GM18498 (cell line): ENCODE results near the gene CCDC15.
"Not testable (repeated sequence)": the region's sequence is repeated elsewhere in the genome, so short reads cannot be mapped to it uniquely, and the experiment has no call there.

ENCODE experiments used
- ATAC-seq: cut with Tn5 transposase; IDR thresholded peaks from one replicate; pipeline ENCODE4 v1.9.1; 2021; ENCODE audit warnings: mild to moderate bottlenecking, moderate library complexity; ENCODE audit not compliant: unreplicated experiment

Gene CCDC15

DNA sequence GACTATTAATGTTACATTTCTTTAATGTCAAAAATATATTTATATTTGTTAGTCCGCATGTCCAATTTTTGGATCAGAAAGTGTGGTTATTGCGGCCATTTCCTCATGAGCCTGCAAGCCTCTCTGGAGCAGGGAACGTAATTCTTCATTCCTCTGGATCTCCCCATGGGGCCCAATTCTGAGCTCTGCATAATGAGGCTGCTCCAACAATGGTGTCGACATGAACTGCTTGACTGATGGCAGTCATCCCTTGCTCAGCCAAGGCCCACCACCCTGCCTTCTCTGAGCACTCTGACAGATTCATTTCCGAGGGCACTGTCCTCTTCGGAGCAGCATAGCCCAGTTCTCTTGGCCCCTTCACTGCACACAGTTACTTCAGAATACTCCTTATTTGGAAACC, 15.0 kb upstream of the CCDC15 start:
- no peak for ATAC-seq

DNA sequence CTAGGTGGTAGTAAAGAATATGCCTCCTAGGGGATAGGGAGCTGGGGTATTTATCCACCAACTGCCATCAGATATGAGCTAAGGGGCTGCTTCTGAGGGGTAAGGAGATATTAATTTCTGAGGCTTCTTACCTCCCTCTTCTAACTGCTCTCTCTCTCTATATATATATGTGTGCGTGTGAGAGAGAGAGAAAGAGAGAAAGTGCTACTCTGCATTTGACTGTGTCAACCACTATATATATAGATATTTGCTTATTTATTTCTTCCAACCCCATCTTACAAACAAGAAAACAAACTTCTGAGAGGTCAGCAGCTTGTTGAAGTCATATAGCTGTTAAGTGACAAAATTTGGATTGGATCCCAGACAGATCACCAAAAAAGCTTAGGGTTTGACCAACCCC, 12.3 kb upstream of the CCDC15 start:
- ATAC-seq, result no peak

DNA sequence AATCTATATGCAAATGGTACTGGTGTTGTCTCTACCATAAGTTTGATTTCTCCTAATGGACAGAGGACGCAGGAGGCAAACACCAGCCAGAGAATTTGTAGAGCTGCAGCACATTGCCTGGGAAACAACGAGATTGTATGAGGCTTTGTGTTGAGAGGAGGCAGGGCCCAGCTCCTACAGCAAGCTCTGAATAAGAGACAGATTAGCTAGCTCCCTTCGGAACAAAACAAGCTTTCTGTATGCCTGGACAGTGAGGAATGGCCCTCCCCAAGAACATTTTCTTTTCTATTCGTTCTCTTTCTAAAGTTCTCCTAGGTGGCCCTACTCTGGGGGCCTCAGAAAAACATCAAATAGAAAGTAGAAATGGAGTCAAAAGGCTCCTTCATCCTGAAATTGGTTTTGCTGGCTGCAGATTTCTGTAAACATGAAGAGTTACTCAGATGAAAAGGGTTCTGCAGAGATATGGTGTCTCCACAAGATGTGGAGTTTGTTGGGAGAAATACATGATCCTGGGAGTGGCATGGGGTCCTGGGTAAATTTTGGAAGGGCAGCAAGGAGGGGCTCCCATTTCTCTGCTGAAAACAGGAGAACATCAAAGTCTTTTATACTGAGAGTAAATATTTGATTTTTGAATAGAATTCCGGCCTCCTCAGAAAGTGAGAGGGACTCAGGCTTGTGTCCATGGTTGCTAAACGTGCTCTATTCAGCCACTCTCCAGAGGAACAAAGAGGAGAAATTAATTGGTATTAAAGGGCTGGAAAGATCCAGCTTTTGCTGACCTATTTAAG, 11.3 kb upstream of the CCDC15 start:
- ATAC-seq, result no peak

DNA sequence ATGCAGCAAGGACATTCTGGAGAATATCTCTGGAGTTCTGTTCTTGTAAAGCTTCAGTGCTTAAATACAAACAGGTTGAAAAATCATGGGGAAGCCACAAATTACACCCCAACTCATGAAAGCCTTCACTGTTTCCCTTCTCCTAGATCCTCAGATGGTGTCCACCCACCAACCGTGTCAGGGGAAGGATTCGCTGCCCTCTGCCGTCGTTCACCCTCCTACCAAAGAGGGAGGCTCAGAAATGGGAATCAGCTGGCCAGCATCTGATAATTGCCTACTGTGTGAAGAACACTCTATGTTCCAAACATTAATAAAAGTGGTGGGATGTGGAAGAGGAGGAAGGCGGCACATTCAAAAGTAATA, 10.8 kb upstream of the CCDC15 start:
- no peak for ATAC-seq

DNA sequence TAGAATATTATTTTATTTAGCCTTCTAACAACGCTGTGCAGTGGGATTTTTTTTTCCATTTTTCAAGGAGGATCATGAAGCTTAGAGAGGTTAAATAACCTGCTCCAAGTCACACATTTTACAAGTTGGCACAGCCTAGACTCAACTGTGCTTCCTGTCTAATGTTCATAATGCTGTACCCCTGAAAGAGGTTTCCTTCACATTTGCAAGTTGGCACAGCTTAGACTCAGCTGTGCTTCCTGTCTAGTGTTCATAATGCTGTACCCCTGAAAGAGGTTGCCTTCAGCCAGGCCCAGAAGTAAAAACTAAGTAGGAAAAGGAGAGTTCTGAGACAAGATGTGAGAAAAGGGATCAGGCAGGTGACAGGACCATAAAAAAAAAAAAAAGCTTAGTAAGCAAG, 10.3 kb upstream of the CCDC15 start:
- no peak for ATAC-seq

DNA sequence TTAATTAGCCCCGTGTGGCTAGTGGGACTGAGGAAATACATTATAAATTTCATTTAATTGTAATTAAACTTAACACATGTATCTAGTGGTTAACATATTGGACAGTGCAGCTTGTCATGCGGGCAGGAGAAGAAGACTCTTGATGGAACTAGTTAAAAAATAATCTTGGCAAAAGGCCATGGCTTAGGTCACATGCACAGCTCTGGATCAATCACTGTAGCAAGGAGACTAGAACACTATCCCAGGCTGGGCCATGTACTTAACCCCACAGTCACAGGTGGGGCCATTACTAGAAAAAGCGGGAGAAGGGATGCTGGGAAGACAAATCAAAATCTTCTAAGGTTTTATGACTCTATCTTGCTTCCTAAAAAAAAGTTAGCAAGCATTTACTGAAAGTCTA, 9.4 kb upstream of the CCDC15 start:
- ATAC-seq, result no peak

DNA sequence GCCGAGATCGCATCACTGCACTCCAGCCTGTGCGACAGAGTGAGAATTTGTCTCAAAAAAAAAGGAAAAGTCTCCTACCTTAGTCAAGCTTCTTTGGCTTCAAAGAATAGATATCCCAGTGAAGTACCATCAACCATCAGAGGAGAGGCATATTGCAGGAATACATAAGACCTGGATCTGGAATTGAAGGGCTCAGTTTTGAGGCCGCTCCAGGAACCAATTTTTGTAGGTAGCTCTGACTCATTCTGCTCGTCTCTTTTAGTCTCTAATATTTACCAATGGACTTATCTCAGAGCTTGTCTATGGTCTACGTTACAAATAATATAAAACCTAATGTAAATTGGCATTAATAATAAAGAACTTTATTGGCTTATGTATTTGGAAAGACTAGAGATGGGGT, 8.2 kb upstream of the CCDC15 start:
- ATAC-seq, result no peak

DNA sequence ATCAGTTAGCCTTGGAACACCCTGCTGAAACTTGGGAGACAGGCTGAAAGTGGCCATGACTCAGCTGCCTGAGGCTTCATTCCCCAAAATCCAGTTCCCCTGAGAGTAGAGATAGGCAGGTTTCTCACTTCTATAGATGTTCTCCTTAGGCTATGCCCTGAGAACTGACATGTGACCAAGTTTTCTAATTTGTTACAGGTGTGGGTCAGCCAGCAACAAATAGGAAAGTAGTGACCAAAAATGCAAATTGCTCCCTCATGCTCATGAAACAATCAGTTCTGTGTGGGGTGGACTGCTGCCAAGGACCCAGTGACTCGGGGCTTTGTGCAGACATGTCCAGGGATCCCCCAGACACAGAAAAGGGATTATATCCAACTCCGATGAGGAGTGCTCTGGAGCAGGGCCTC, 7.3 kb upstream of the CCDC15 start:
- ATAC-seq, result no peak

DNA sequence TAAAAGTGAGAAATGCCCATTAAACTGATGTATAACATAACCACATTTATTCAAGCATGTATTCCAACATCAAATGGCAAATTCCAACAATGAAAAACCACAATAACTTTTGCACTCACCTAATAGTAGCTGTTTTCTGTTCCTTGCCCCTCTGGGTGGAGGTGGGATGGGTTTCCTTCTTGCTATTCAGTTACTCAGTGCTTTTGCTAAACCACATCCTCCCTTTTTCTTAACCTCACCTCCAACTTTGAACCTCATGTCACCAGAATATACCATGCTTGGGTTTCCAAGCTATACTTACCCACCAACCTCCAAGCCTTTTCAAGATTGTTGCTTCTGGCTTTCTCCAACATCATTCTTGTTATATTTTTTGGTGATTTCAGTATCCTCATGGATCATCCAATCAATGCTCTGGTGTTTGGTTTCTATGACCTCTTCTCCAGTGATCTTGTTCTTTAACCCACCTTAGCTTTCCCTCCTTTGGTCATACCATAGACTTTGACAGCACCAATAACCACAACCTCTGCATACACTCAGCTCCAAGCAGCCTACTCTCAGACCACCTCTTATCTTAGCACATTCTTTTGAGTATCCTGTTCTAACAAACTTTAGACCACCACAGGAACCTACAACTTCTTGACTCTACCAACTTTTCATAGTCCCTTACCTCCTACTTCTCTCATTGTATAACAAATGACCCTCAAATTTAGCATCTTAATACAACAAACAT, 3.2 kb upstream of the CCDC15 start:
- no peak for ATAC-seq

DNA sequence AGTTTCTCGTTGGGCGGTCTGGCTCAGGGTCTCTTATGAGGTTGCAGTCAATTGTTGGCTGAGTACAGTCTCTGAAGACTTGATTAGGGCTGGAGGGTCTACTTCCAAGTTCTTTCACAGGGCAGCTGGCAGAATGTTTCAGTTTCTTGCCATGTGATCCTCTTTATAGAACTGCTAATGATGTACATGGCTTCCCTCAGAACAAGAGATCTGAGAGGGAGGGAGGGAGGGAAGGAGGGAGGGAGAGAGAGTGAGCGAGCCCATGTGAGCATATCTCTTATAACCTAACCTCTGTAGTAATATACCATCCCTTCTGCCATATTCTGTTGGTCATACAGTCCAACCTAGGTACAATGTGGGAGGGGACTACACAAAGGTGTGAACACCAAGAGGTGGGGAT, 2.7 kb upstream of the CCDC15 start:
- no peak for ATAC-seq

DNA sequence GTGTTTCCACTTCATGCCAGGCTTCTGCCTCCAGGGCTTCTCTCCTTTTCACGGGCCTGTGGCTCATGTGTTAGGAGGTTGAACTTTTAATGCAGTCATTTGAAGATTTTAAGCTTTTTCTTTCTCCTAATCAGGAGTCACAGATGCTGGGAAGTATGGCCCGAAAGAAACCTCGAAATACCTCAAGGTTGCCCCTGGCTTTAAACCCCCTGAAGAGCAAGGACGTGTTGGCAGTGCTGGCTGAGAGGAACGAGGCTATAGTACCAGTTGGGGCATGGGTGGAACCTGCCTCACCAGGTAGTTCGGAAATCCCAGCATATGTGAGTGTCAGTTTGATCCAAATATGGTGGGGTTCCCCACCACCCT, 571 bp downstream of the CCDC15 start:
- no peak for ATAC-seq

DNA sequence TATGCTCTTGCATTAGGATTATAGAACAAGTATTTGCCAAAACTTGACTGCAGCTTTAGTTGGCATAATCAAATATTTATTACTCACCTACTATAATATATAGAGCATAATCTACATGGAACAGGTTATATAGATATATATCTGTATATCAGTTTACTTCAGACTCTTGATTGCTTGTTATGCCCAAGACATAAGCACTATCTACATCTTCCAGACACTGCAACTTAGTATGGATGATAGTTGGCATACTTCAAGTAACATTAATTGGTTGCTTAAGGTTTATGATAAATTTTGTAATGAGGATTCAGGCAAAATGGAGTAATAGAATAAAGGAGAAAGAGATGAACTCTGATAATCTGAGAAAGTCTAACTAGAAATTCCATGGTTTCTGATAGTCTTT, 1.0 kb downstream of the CCDC15 start:
- no peak for ATAC-seq

DNA sequence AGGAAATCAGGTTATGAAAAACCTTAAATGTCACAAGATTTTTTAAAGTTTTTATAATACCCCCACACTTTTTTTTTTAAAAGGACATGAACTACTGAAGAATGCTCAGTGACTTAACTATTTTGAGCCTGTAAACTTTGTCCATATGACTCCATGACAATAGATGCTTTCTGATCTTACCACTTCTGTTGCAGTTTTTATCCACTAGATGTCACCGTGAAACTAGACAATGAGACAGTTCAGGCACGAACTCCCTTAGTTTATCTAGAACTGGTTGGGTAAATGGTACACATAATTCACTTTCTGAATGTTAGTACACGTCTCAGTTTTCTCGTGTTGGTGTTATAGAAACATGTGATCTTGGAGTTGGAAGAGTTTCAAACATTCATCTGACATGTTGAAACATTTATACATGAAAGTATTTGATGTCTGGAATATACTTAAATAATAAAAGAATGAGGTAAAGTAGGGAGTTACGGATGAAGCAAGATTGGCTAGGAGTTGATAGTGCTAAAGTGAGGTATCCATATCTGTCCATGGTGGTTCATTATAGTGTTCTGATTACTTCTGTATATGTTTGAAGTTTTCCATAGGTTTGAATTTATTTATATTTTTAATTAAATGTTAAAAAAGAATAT, 8.1 kb downstream of the CCDC15 start:
- ATAC-seq, result peak; percentile 93

DNA sequence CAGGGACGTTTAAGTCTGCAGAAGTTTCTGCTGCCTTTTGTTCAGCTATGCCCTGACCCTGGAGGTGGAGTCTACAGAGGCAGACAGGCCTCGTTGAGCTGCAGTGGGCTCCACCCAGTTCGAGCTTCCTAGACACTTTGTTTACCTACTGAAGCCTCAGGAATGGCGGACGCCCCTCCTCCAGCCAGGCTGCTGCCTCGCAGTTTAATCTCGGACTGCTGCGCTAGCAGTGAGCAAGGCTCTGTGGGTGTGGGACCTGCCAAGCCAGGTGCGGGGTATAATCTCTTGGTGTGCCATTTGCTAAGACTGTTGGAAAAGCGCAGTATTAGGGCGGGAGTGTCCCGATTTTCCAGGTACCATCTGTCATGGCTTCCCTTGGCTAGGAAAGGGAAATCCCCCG, 14.2 kb downstream of the CCDC15 start:
- not testable (repeated sequence) for ATAC-seq

DNA sequence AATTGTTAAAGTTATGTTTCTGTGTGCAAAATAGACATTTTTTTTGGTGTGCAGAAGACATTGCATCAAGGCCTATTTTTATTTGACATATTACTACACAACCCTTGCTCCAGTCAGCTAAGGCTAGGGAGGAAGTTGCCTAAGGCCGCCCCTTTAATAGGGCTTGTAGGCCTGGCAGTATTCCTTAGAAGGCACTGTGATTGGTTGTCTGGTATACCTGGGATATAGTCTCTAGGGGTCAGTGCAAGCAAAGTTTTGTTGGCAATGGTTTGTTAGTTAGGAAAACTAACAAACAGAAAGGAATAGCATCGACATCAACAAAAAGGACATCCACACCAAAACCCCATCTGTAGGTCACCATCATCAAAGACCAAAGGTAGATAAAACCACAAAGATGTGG, 16.9 kb downstream of the CCDC15 start:
- no peak for ATAC-seq

DNA sequence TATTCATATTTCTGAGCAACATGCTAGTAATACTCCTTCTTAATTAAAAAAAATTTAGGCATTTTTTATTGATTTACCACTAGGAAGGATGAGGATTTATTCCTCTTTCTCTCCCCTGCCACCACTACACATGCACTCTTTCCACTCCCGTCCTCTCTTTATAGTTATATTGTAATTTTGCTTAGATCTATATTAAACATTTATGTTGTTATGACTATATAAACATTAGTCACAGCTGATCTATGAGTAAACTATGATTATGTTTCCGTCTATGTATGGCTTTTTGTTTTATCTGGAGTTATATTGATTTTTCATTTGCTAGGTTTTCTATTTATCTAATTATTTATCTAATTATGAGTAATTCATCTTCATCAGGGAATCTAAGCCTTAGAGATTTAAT, 17.8 kb downstream of the CCDC15 start:
- no peak for ATAC-seq

DNA sequence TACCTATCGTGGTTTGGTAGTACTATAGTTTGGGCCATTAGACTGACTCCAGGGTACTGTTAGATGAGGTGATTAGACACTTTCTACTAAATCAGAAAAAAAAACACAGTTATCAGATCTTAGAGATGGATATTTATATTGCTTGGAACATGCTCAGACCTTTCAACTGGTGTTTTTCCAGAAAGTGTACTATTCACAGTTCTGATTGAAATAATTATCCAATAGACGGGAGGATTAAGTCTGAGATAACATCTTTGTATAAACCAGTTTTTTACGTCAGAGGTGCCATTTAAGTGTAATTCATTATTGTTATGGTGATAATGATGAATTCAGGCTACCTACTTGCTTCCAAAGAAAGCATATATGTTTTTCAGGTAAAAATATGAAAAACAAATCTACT, 22.5 kb downstream of the CCDC15 start:
- no peak for ATAC-seq

DNA sequence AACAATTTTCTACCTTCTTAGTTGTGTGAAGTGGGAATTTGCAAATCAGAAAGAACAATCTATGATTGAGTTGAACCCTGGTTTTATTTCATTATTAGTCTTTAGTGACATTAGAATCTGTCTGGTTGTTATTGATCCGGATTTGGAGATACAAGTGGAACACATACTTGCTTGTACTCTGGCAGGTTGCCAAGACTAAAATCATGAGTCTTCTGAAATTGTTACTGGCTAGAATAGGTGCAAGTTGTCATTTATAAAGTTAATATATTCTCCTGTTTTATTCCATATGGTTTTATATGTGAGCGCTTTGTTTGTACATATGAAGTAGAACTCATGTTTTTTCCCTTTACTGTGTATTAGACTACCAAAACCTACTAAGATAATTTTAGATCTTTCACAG, 23.0 kb downstream of the CCDC15 start:
- ATAC-seq, result no peak

DNA sequence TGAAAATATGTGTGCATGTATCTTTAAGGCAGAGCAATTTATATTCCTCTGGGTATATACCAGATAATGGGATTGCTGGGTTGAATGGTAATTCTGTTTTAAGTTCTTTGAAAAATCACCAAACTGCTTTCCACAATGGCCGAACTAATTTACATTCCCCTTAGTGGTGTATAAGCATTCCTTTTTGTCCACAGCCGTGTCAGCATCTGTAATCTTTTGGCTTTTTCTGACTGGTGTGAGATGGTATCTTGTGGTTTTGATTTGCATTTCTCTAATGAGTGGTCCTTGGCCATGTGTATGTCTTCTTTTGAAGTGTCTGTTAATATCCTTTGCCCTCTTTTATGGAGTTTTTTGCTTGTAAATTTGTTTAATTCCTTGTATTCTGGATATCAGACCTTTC, 24.3 kb downstream of the CCDC15 start:
- ATAC-seq, result no peak

DNA sequence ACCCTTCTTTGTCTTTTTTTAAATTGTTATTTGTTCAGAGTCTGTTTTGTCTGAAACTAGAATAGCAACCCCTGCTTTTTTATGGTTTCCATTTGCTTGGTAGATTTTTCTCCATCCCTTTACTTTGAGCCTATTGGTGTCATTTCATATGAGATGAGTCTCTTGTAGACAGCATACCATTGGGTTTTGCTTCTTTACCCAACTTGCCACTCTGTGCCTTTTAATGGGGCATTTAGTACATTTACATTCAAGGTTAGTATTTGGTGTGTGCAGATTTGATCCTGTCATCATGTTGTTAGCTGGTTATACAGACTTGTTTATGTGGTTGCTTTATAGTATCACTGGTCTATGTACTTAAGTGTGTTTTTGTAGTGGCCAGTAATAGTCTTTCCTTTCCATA, 28.0 kb downstream of the CCDC15 start:
- no peak for ATAC-seq

DNA sequence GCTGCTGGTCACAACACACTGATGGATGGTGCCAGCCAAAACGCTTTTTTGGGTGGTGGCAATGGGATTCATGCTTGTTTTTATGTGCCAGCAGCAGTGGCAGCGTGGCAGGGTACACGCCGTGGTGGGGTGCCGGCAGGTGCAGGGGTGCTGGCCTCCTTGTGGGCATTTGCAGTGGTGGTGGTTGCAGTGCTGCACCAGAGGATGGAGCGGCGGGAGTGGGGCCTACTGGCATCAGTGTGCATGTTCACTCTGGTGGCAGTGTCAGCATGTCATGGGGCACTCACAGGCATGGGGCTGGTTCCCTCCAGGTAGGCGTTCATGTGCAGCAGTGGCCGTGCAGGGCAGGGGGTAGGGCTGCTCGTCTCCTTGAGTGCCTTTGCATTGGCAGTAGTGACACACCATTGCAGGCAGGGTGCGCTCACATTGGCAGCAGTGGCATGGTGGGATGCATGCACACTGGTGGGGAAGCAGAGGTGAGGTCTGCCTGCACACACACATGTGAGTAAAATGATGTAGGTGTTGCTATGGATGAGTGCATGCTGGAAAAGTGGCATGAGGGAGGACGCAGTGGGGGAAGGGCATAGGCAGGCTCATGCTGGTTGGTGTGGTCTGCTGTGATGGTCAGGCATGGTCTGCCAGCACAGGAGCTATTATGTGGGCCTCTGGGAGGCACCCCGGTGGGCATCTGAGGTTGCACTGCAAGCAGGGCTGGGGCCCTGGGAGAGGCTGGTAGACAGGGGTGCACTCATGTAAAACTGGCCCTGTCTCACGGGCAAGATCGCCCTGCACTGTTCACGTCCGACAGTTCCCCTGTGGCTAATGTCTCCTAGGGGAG, 29.9 kb downstream of the CCDC15 start:
- ATAC-seq, result no peak

DNA sequence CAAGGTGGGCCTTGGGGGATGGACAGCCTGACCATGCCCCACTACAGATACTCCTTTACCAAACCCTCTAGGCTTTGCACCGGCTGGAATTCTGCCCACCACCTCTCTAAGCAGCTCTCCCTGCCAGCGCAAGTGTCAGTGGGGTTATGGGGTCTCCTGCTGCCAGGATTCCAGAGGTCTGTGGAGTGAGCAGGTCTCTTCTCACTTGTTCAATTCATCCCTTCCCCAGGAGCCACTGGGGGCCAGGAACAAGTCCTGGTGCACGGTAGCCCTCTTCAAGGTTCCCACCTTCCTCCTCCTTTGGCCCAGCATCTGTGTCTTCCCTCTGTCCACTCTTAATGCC, 30.5 kb downstream of the CCDC15 start:
- no peak for ATAC-seq
